Coronary artery (tissue), 2 donors: ENCODE measurements around the gene HCFC1.

ENCODE experiments used
- DNase-seq: peaks from one replicate; pipeline ENCODE4 v3.0.0-alpha.2; 2017; ENCODE audit warnings: low spot score
- H3K27ac ChIP-seq, 2 donors: fragments of 200-600 bp; sonication (generic); one replicate each; pipeline ENCODE4 v1.5.1; 2016 to 2019
- H3K4me3 ChIP-seq: fragments of 200-600 bp; sonication (generic); 2 replicates; pipeline ENCODE4 v1.5.1; 2016; ENCODE audit warnings: mild to moderate bottlenecking, moderate library complexity
- CTCF ChIP-seq: fragments of 200-600 bp; sonication (generic); IDR thresholded peaks from one replicate; pipeline ENCODE4 v1.5.1; 2019; ENCODE audit warnings: antibody characterized with exemption

Gene HCFC1

GRCh38 chrX:153944800-153945150 is 26.8 kb downstream of the HCFC1 start:
- Histone ChIP-seq H3K4me3 (peak overlapping the region; percentile 65), H3K27ac (peak overlapping the region; percentile 37 to 66)
- no peak for DNase-seq
- no peak for TF ChIP-seq CTCF

GRCh38 chrX:153944140-153944799 is 27.3 kb downstream of the HCFC1 start, which contains the start of gene RENBP:
RENBP (minus strand) TSS chrX:153944643; CDS start chrX:153944610, 33 bp downstream.
- peak within 1 kb of the TSS; percentile 37 to 66 for H3K27ac ChIP-seq
- no peak for TF ChIP-seq CTCF
- DNase-seq = no peak
- H3K4me3 ChIP-seq = peak within 1 kb of the TSS; percentile 65

- TF ChIP-seq CTCF = no peak
- peak overlapping the region; percentile 21 for H3K4me3 ChIP-seq
- no peak for DNase-seq
- peak overlapping the region in 1 of 2 donors; percentile 51 for H3K27ac ChIP-seq
Measured at GRCh38 chrX:153941336-153942252, 30.0 kb downstream of the HCFC1 start.

GRCh38 chrX:153939573-153939972 is 32.0 kb downstream of the HCFC1 start:
- TF ChIP-seq CTCF = no peak
- H3K4me3 ChIP-seq = no peak overlapping the region
- no peak for DNase-seq
- H3K27ac ChIP-seq = no peak overlapping the region

- no peak overlapping the region for H3K27ac ChIP-seq
- DNase-seq = no peak
- TF ChIP-seq CTCF = no peak
- H3K4me3 ChIP-seq = no peak overlapping the region
Measured at GRCh38 chrX:153938226-153938786, 33.3 kb downstream of the HCFC1 start.

- no peak for DNase-seq
- H3K27ac ChIP-seq = no peak overlapping the region
- no peak for TF ChIP-seq CTCF
Measured at GRCh38 chrX:153937056-153937455, 34.6 kb downstream of the HCFC1 start.

More at GRCh38 chrX:153937056-153937455, 34.6 kb downstream of the HCFC1 start:
- H3K4me3 ChIP-seq = no peak overlapping the region
